K562 (cell line): Measurements from ENCODE around the gene KIF19. TPM values are rescaled to one million over a fixed set of nuclear protein-coding genes. Genes with fewer than 3 reads are reported as not detected.

Experiments used
- ATAC-seq: fragments of 200-7000 bp; cut with Tn5 transposase; 3 replicates; pipeline ENCODE4 v1.9.1; 2020; ENCODE audit warnings: moderate library complexity
- BruUV-seq: library from RNA; stranded (reverse); fragments of 400-500 nt; replicated peaks from 2 replicates; lab custom pipeline; 2021; lab: Mats Ljungman, UMichigan
- CTCF ChIA-PET: fragments of 300-600 bp; formaldehyde crosslinking; extraction: SDS; loops from one replicate; lab custom pipeline; 2021; ENCODE audit warnings: low intra/inter-chr PET ratio; lab: Yijun Ruan, JAX
- POLR2A ChIA-PET: fragments of 300-600, 350-650 bp; sonication (Branson Sonifier 250); formaldehyde crosslinking; extraction: SDS; loops from one replicate; lab custom pipeline; 2021; ENCODE audit warnings: antibody characterized with exemption, inconsistent platforms; lab: Yijun Ruan, JAX
- DNase-seq, 4 experiments: peaks; one replicate each; pipeline versions ENCODE4 v3.0.0 to v3.0.0-alpha.2; 2011 to 2018; ENCODE audit warnings: low spot score in 3 of 4, mixed read lengths in 3 of 4; ENCODE audit errors: extremely low read depth in 1 of 4
- FAIRE-seq: peaks from 2 replicates; lab custom pipeline; 2011; peaks lifted over from hg19 to GRCh38; lab: Jason Lieb, UNC
- H2AFZ ChIP-seq: 2 replicates; pipeline ENCODE4 v1.6.0; 2011; ENCODE audit warnings: low read depth, low read length, control low read depth, inconsistent platforms
- H3K27ac ChIP-seq: fragments of 200-600 bp; 3 replicates; pipeline ENCODE4 v1.8.0; 2011; ENCODE audit warnings: low read depth, mild to moderate bottlenecking, control low read depth, inconsistent platforms, low read length, moderate library complexity, mixed read lengths; ENCODE audit errors: extremely low read depth
- H3K27me3 ChIP-seq, 2 experiments: fragments of 300-600 bp in 1 of 2; 2 replicates in 1 of 2; 3 replicates in 1 of 2; pipeline versions ENCODE4 v1.6.0 to v1.8.0; 2011; ENCODE audit warnings: inconsistent platforms in 2 of 2, low read length in 2 of 2, mild to moderate bottlenecking in 1 of 2, mixed read lengths in 1 of 2, moderate library complexity in 1 of 2; ENCODE audit not compliant: control insufficient read depth in 2 of 2, insufficient read depth in 2 of 2
- H3K36me3 ChIP-seq: fragments of 300-600 bp; 3 replicates; pipeline ENCODE4 v1.8.0; 2011; ENCODE audit warnings: mild to moderate bottlenecking, low read length, inconsistent platforms; ENCODE audit not compliant: control insufficient read depth, insufficient read depth
- H3K4me1 ChIP-seq, 2 experiments: fragments of 200-600 bp in 1 of 2; replicated peaks in 1 of 2; 2 replicates in 1 of 2; 3 replicates in 1 of 2; pipeline versions ENCODE4 v1.5.1 to v1.8.0; 2011; ENCODE audit warnings: inconsistent platforms in 2 of 2, low read length in 2 of 2, mild to moderate bottlenecking in 1 of 2, mixed read lengths in 1 of 2, moderate library complexity in 1 of 2; ENCODE audit not compliant: control insufficient read depth in 2 of 2, insufficient read depth in 2 of 2
- H3K4me2 ChIP-seq: 2 replicates; pipeline ENCODE4 v1.6.1; 2011; ENCODE audit warnings: low read length, control low read depth, inconsistent platforms, mixed read lengths; ENCODE audit not compliant: insufficient read depth
- H3K4me3 ChIP-seq: fragments of 200-600 bp; sonication (generic), shearing (Covaris generic); 2 replicates; pipeline ENCODE4 v1.5.1; 2016; ENCODE audit warnings: control low read depth, inconsistent platforms
- H3K79me2 ChIP-seq: fragments of 200-600 bp; 3 replicates; pipeline ENCODE4 v1.8.0; 2011; ENCODE audit warnings: low read length, inconsistent platforms; ENCODE audit not compliant: control insufficient read depth, insufficient read depth
- H3K9ac ChIP-seq, 2 experiments: 2 replicates each; pipeline versions ENCODE4 v1.6.0 to v1.6.1; 2011; ENCODE audit warnings: low read depth in 2 of 2, low read length in 2 of 2, control low read depth in 1 of 2, inconsistent platforms in 1 of 2, mild to moderate bottlenecking in 1 of 2, mixed read lengths in 1 of 2; ENCODE audit not compliant: insufficient read depth in 1 of 2
- H3K9me1 ChIP-seq: one replicate; pipeline ENCODE4 v1.6.0; 2011; ENCODE audit warnings: inconsistent platforms, mild to moderate bottlenecking, low read length, moderate library complexity; ENCODE audit not compliant: control insufficient read depth, insufficient read depth
- H3K9me3 ChIP-seq: replicated peaks from 2 replicates; pipeline ENCODE4 v1.5.1; 2011; ENCODE audit warnings: low read depth, low read length, inconsistent platforms; ENCODE audit not compliant: control insufficient read depth, insufficient read depth
- H4K20me1 ChIP-seq: replicated peaks from 2 replicates; pipeline ENCODE4 v1.6.1; 2011; ENCODE audit warnings: low read length, inconsistent platforms, mixed read lengths; ENCODE audit not compliant: control insufficient read depth, insufficient read depth
- DIDO1 ChIP-seq: fragments of 450-650 bp; IDR thresholded peaks from 2 replicates; pipeline ENCODE4 v1.6.1; 2016; ENCODE audit warnings: low read depth, missing biosample characterization, missing genetic modification characterization
- GATAD2A ChIP-seq: fragments of 450-650 bp; IDR thresholded peaks from 2 replicates; pipeline ENCODE4 v1.6.1; 2017
- HCFC1 ChIP-seq: IDR thresholded peaks from 2 replicates; pipeline ENCODE4 v1.6.1; 2012; ENCODE audit warnings: low read depth, low read length, improper control_type of control experiment
- NCOA6 ChIP-seq: fragments of 450-650 bp; IDR thresholded peaks from 2 replicates; pipeline ENCODE4 v1.6.1; 2017; ENCODE audit warnings: mild to moderate bottlenecking
- PRDM10 ChIP-seq: fragments of 450-650 bp; IDR thresholded peaks from 2 replicates; pipeline ENCODE4 v1.6.1; 2018; ENCODE audit not compliant: partially characterized antibody
- ZBTB17 ChIP-seq: fragments of 450-650 bp; formaldehyde crosslinking; IDR thresholded peaks from 2 replicates; pipeline ENCODE4 v1.4.0; 2020; ENCODE audit warnings: mild to moderate bottlenecking
- ZFP30 ChIP-seq: fragments of 250-450 bp; sonication (Bioruptor Pico); IDR thresholded peaks from 2 replicates; pipeline ENCODE4 v1.8.0; 2022; ENCODE audit warnings: moderate library complexity, mild to moderate bottlenecking, inconsistent platforms, borderline replicate concordance
- WGBS: fragments of 100-300 bp; shearing (Covaris generic); methylation state at CpG from one replicate; pipeline ENCODE4 v1.1.6; 2016; ENCODE audit warnings: low coverage, mixed read lengths; ENCODE audit not compliant: insufficient coverage; ENCODE audit errors: missing lambda C conversion rate; 5-methylcytosine and 5-hydroxymethylcytosine counted together
- in situ Hi-C: fragments of 300-500 bp; cut with MboI; formaldehyde crosslinking; loops from 4 replicates; pipeline ENCODE4 v1.15.0; 2018; ENCODE audit warnings: inconsistent platforms, mixed read lengths
- intact Hi-C: fragments of 100-400 bp; cut with micrococcal nuclease; formaldehyde crosslinking; loops from 2 replicates; pipeline ENCODE4 v1.14.2; 2022
- polyA plus RNA-seq, 8 experiments: library from polyadenylated mRNA; depleted of rRNA in 4 of 8; stranded (reverse) in 5 of 8; unstranded in 3 of 8; fragments of >200 nt; fragmentation: Nextera tagmentation in 2 of 8; fragmentation: Illumina TruSeq in 1 of 8; extraction: Ambion mirVana in 2 of 8; extraction: Trizol in 1 of 8; gene quantifications; 2 replicates each; pipeline versions ENCODE4 v1.2.1 to v1.2.3, GENCODE V29; 2011 to 2014; ENCODE audit warnings: inconsistent platforms in 1 of 8, missing spikeins in 1 of 8
- total RNA-seq, 7 experiments: library from RNA; depleted of rRNA in 6 of 7; stranded (reverse); fragments of >200 nt in 6 of 7; fragmentation: Illumina TruSeq in 2 of 7; extraction: Trizol in 2 of 7; gene quantifications; 2 replicates each; pipeline versions ENCODE4 v1.2.1 to v1.2.3, GENCODE V29; 2011 to 2021; ENCODE audit warnings: low replicate concordance in 1 of 7

Gene KIF19
- total and polyA plus RNA-seq, 9 of the 15 experiments (the other 6 are each of a cell fraction or from before 2014, with no cell fraction given), result 0.10 TPM; not detected in 8

- 75% methylated on average over 3 of the region's 10 CpGs for WGBS
- ATAC-seq (no peak), FAIRE-seq (no peak), DNase-seq (no peak)
- H3K4me1 ChIP-seq, result peaks cover 22 to 30% of the 10 kb centered on the region in 2 experiments; a peak in 4 of 5 replicates
- H3K27me3 ChIP-seq, result no peaks in the 10 kb centered on the region
- BruUV-seq, result no TSS peak
- no peaks in the 10 kb centered on the region for H3K79me2 ChIP-seq
- POLR2A ChIA-PET, result interaction anchor here (1.6 kb wide), 1 partner anchor 10 kb away, joined by 6 read pairs; no protein-coding TSS in a partner anchor
- H3K9me3 ChIP-seq, result no peaks in the 10 kb centered on the region
- no peak overlapping the region for H3K27ac ChIP-seq
- intact Hi-C loops (no loop called here), in situ Hi-C loops (no loop called here)
- H3K4me2 ChIP-seq, result no peak overlapping the region
- H3K9ac ChIP-seq, result no peak overlapping the region
- CTCF ChIA-PET, result no interaction called here
- H3K4me3 ChIP-seq, result no peak overlapping the region
- H3K9me1 ChIP-seq, result no peaks in the 10 kb centered on the region
- no peak overlapping the region for H2AFZ ChIP-seq
- no peaks in the 10 kb centered on the region for H4K20me1 ChIP-seq
- no peak for TF ChIP-seq GATAD2A
- TF ChIP-seq NCOA6, result no peak
- TF ChIP-seq DIDO1 (tag), result no peak
- TF ChIP-seq PRDM10, result peak; percentile 19
- TF ChIP-seq ZBTB17 (CRISPR knock-in tag), result no peak
- no peak for TF ChIP-seq ZFP30
- TF ChIP-seq HCFC1, result no peak
- H3K36me3 ChIP-seq, result no peaks in the 10 kb centered on the region
Measured at GRCh38 chr17:74292495-74292894, 33.5 kb upstream of the KIF19 start.
